Breast epithelium (tissue), 4 donors: Measurements from ENCODE around the gene WBP11. TPM values are rescaled to one million over a fixed set of nuclear protein-coding genes. Genes with fewer than 3 reads are reported as not detected.
"Not testable (repeated sequence)": the region's sequence is repeated elsewhere in the genome, so short reads cannot be mapped to it uniquely, and the experiment has no call there.

Experiments
- DNase-seq, 2 donors: peaks; one replicate each; pipeline ENCODE4 v3.0.0-alpha.2; 2019; ENCODE audit warnings: low spot score in 2 of 2
- H3K27ac ChIP-seq, 2 donors: fragments of 200-600 bp; sonication (generic) in 1 of 2; one replicate each; pipeline ENCODE4 v1.5.1; 2016 to 2019; ENCODE audit warnings: mild to moderate bottlenecking in 1 of 2
- H3K27me3 ChIP-seq, 2 donors: fragments of 200-600 bp; sonication (generic) in 1 of 2; one replicate each; pipeline versions ENCODE4 v1.5.1 to v1.6.0; 2017 to 2019; ENCODE audit warnings: control low read depth in 1 of 2, mild to moderate bottlenecking in 1 of 2
- H3K36me3 ChIP-seq: fragments of 200-600 bp; one replicate; pipeline ENCODE4 v1.5.1; 2019
- H3K4me1 ChIP-seq, 2 donors: fragments of 200-600 bp; sonication (generic); one replicate each; pipeline ENCODE4 v1.5.1; 2016 to 2019; ENCODE audit warnings: control low read depth in 1 of 2
- H3K4me3 ChIP-seq, 3 donors: fragments of 200-600 bp; sonication (generic); 1 replicate in 2 of 3; 2 replicates in 1 of 3; pipeline ENCODE4 v1.5.1; 2016 to 2019; ENCODE audit warnings: mild to moderate bottlenecking in 3 of 3, moderate library complexity in 2 of 3
- H3K9me3 ChIP-seq, 2 donors: fragments of 200-600 bp; sonication (generic) in 1 of 2; one replicate each; pipeline ENCODE4 v1.5.1; 2016 to 2019; ENCODE audit warnings: control low read depth in 1 of 2
- CTCF ChIP-seq, 3 donors: fragments of 450-650 bp; IDR thresholded peaks; one replicate each; pipeline ENCODE4 v1.5.1; 2016 to 2017; ENCODE audit warnings: antibody characterized with exemption in 3 of 3, mild to moderate bottlenecking in 3 of 3, moderate library complexity in 3 of 3
- POLR2A ChIP-seq: fragments of 450-650 bp; IDR thresholded peaks from one replicate; pipeline ENCODE4 v1.6.1; 2016; ENCODE audit warnings: antibody characterized with exemption, mild to moderate bottlenecking, moderate library complexity
- POLR2AphosphoS5 ChIP-seq, 3 donors: sonication (generic); formaldehyde crosslinking; IDR thresholded peaks; one replicate each; pipeline ENCODE4 v1.6.1; 2017; ENCODE audit warnings: antibody characterized with exemption in 3 of 3
- intact Hi-C: fragments of 100-400 bp; cut with DNase I; formaldehyde crosslinking; loops from one replicate; pipeline ENCODE4 v1.15.1; 2023; ENCODE audit warnings: low total_unique reads
- total RNA-seq, 3 donors: library from RNA; depleted of rRNA; stranded (reverse); fragments of >200 nt; gene quantifications; one replicate each; pipeline ENCODE4 v1.1.0, GENCODE V29; 2016

The WBP11 gene
- total RNA-seq, 3 donors from 2014 or later: 20.3 to 22.8 (median 22.1) TPM

- no peak overlapping the region for H3K27ac ChIP-seq
- no peak for DNase-seq
- no peaks in the 10 kb centered on the region for H3K36me3 ChIP-seq
- intact Hi-C loops: no loop called here
- peaks cover 0 to 12% of the 10 kb centered on the region in 2 donors for H3K9me3 ChIP-seq
- H3K4me1 ChIP-seq: no peaks in the 10 kb centered on the region
- no peak overlapping the region for H3K4me3 ChIP-seq
- TF ChIP-seq POLR2AphosphoS5 (IDR thresholded peaks at IDR 0.05) (no peak), CTCF (IDR thresholded peaks at IDR 0.05) (no peak)
- H3K27me3 ChIP-seq: no peaks in the 10 kb centered on the region
Measured at GRCh38 chr12:14756334-14757143, 46.7 kb downstream of the WBP11 start.

GRCh38 chr12:14751986-14752385 is 51.3 kb downstream of the WBP11 start:
- H3K4me3 ChIP-seq: no peak overlapping the region
- no peaks in the 10 kb centered on the region for H3K27me3 ChIP-seq
- intact Hi-C loops: no loop called here
- TF ChIP-seq POLR2AphosphoS5 (IDR thresholded peaks at IDR 0.05) (no peak), POLR2A (no peak), CTCF (IDR thresholded peaks at IDR 0.05) (no peak)
- no peak for DNase-seq
- no peaks in the 10 kb centered on the region for H3K9me3 ChIP-seq
- H3K36me3 ChIP-seq: no peaks in the 10 kb centered on the region
- H3K4me1 ChIP-seq: no peaks in the 10 kb centered on the region
- no peak overlapping the region for H3K27ac ChIP-seq

GRCh38 chr12:14743061-14743460 is 60.2 kb downstream of the WBP11 start:
- Histone ChIP-seq H3K4me3 (no peak overlapping the region), H3K27ac (no peak overlapping the region), H3K27me3 (no peaks in the 10 kb centered on the region), H3K9me3 (peaks cover 0 to 6% of the 10 kb centered on the region in 2 donors), H3K36me3 (no peaks in the 10 kb centered on the region), H3K4me1 (no peaks in the 10 kb centered on the region)
- intact Hi-C loops: no loop called here
- DNase-seq: no peak
- TF ChIP-seq POLR2A: no peak
- no peak for TF ChIP-seq POLR2AphosphoS5 (IDR thresholded peaks at IDR 0.05)
- TF ChIP-seq CTCF (IDR thresholded peaks at IDR 0.05): no peak

GRCh38 chr12:14741942-14742341 is 61.3 kb downstream of the WBP11 start:
- TF ChIP-seq CTCF (IDR thresholded peaks at IDR 0.05): no peak
- no peak for TF ChIP-seq POLR2AphosphoS5 (IDR thresholded peaks at IDR 0.05)
- no peak for TF ChIP-seq POLR2A
- DNase-seq: no peak
- Histone ChIP-seq H3K4me3 (no peak overlapping the region), H3K36me3 (no peaks in the 10 kb centered on the region), H3K9me3 (peaks cover 0 to 6% of the 10 kb centered on the region in 2 donors), H3K27me3 (no peaks in the 10 kb centered on the region), H3K27ac (no peak overlapping the region), H3K4me1 (no peaks in the 10 kb centered on the region)
- intact Hi-C loops: no loop called here

- TF ChIP-seq CTCF (IDR thresholded peaks at IDR 0.05) (no peak), POLR2A (no peak), POLR2AphosphoS5 (IDR thresholded peaks at IDR 0.05) (no peak)
- H3K27me3 ChIP-seq: no peaks in the 10 kb centered on the region
Measured at GRCh38 chr12:14741153-14741552, 62.1 kb downstream of the WBP11 start.

GRCh38 chr12:14736441-14736840 is 66.8 kb downstream of the WBP11 start:
- H3K27me3 ChIP-seq, H3K27ac ChIP-seq, intact Hi-C loops, H3K4me3 ChIP-seq, H3K36me3 ChIP-seq, H3K9me3 ChIP-seq, DNase-seq, H3K4me1 ChIP-seq: not testable (repeated sequence)

More at GRCh38 chr12:14741153-14741552, 62.1 kb downstream of the WBP11 start:
- Histone ChIP-seq H3K4me1 (no peaks in the 10 kb centered on the region), H3K27ac (no peak overlapping the region), H3K36me3 (no peaks in the 10 kb centered on the region), H3K9me3 (peaks cover 0 to 6% of the 10 kb centered on the region in 2 donors), H3K4me3 (no peak overlapping the region)
- DNase-seq: no peak
- intact Hi-C loops: no loop called here
